ENCODE data around the gene C11orf68. TPM values are rescaled to one million over a fixed set of nuclear protein-coding genes. Genes with fewer than 3 reads are reported as not detected.
A peak's percentile ranks its signal among the peaks of the same experiment; 100 is the strongest.

The C11orf68 gene
- total and polyA plus RNA-seq, 9 of the 15 experiments (the other 6 are each of a cell fraction or from before 2014, with no cell fraction given) = 3.6 to 35.9 (median 12.8) TPM

DNA sequence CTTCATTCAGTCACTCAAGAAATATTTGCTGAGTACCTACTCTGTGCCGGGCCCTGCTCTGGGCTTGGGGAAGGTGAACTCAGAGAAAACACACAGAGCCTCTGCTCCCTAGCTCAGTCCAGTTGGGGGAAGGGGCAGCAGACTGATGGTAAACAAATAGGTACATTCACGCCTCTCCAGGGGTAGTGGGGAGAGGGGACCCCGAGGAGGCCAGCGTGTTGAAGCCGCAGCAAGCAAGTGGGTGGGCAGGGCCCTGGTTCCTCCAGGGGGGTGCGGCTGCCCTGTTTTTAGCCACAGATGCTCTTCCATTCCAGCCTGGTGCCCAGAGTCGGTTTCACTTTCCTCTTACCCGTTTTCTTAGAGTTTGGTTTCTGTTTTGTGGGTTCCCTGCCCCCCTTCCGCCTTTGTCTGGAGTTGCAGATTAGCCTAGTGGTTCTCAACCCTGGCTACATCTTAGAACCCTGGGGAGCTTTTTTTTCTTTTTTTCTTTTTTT, 9.1 kb upstream of the C11orf68 start (continued):
- TF ChIP-seq CBFA2T2 (conservative IDR thresholded peaks at IDR 0.05) = 0 out of 2 replicates have a peak, but pooled peaks have one; percentile 16
- no peak for TF ChIP-seq GATA2 (CRISPR knock-in tag; IDR thresholded peaks at IDR 0.05)
- TF ChIP-seq ID3 (CRISPR knock-in tag; IDR thresholded peaks at IDR 0.05) = no peak
- TF ChIP-seq ID3 (tag; IDR thresholded peaks at IDR 0.05) = no peak
- no peak for TF ChIP-seq ZFP30 (CRISPR knock-in tag; IDR thresholded peaks at IDR 0.05; ENCODE audit: borderline replicate concordance)
- TF ChIP-seq, protein P1, sequence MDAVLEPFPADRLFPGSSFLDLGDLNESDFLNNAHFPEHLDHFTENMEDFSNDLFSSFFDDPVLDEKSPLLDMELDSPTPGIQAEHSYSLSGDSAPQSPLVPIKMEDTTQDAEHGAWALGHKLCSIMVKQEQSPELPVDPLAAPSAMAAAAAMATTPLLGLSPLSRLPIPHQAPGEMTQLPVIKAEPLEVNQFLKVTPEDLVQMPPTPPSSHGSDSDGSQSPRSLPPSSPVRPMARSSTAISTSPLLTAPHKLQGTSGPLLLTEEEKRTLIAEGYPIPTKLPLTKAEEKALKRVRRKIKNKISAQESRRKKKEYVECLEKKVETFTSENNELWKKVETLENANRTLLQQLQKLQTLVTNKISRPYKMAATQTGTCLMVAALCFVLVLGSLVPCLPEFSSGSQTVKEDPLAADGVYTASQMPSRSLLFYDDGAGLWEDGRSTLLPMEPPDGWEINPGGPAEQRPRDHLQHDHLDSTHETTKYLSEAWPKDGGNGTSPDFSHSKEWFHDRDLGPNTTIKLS (IDR thresholded peaks at IDR 0.05; ENCODE audit: borderline replicate concordance, low read depth) = no peak
- peak; percentile 46 for TF ChIP-seq CBFA2T3 (IDR thresholded peaks at IDR 0.05)
- no peak for TF ChIP-seq ZNF253 (CRISPR knock-in tag; conservative IDR thresholded peaks at IDR 0.05)
- TF ChIP-seq, protein P2, sequence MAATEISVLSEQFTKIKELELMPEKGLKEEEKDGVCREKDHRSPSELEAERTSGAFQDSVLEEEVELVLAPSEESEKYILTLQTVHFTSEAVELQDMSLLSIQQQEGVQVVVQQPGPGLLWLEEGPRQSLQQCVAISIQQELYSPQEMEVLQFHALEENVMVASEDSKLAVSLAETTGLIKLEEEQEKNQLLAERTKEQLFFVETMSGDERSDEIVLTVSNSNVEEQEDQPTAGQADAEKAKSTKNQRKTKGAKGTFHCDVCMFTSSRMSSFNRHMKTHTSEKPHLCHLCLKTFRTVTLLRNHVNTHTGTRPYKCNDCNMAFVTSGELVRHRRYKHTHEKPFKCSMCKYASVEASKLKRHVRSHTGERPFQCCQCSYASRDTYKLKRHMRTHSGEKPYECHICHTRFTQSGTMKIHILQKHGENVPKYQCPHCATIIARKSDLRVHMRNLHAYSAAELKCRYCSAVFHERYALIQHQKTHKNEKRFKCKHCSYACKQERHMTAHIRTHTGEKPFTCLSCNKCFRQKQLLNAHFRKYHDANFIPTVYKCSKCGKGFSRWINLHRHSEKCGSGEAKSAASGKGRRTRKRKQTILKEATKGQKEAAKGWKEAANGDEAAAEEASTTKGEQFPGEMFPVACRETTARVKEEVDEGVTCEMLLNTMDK (IDR thresholded peaks at IDR 0.05; ENCODE audit: borderline replicate concordance, insufficient read depth, low read depth, low read length, poor library complexity, severe bottlenecking) = no peak
- 0 out of 2 replicates have a peak, but pooled peaks have one; percentile 68 for TF ChIP-seq ERF (CRISPR knock-in tag; IDR thresholded peaks at IDR 0.05)
- TF ChIP-seq ZNF239 (CRISPR knock-in tag; IDR thresholded peaks at IDR 0.05) = no peak; the same call in 1 of the 2 replicates
- 0 out of 2 replicates have a peak, but pooled peaks have one; percentile 24 for TF ChIP-seq NCOR1 (IDR thresholded peaks at IDR 0.05)
- no peak for TF ChIP-seq ZNF584 (CRISPR knock-in tag; IDR thresholded peaks at IDR 0.05; ENCODE audit: low read depth)
- TF ChIP-seq CXXC5 (CRISPR knock-in tag; IDR thresholded peaks at IDR 0.05) = no peak
- TF ChIP-seq, protein P3, sequence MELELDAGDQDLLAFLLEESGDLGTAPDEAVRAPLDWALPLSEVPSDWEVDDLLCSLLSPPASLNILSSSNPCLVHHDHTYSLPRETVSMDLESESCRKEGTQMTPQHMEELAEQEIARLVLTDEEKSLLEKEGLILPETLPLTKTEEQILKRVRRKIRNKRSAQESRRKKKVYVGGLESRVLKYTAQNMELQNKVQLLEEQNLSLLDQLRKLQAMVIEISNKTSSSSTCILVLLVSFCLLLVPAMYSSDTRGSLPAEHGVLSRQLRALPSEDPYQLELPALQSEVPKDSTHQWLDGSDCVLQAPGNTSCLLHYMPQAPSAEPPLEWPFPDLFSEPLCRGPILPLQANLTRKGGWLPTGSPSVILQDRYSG (tag; conservative IDR thresholded peaks at IDR 0.05; ENCODE audit: low read depth) = peak; percentile 43; the same call in 1 of the 2 replicates
- TF ChIP-seq MCM2 (IDR thresholded peaks at IDR 0.05; ENCODE audit: low read depth) = no peak
- no peak for TF ChIP-seq SMAD4 (CRISPR knock-in tag; conservative IDR thresholded peaks at IDR 0.05)
- peak; percentile 31; the same call in 1 of the 2 replicates for TF ChIP-seq MTA2 (IDR thresholded peaks at IDR 0.05; ENCODE audit: low read depth)
- TF ChIP-seq JUND (IDR thresholded peaks at IDR 0.05; ENCODE audit: borderline replicate concordance, low read depth, low read length) = no peak
- TF ChIP-seq JUND (tag; IDR thresholded peaks at IDR 0.05; ENCODE audit: borderline replicate concordance, low read depth, low read length) = no peak
- TF ChIP-seq CHD1 (IDR thresholded peaks at IDR 0.05; ENCODE audit: low read length) = no peak
- TF ChIP-seq NFRKB (IDR thresholded peaks at IDR 0.05; ENCODE audit: low read depth) = peak; percentile 55; the same call in 1 of the 2 replicates
- TF ChIP-seq ZNF384 (IDR thresholded peaks at IDR 0.05; ENCODE audit: low read depth, low read length) = peak; percentile 74
- TF ChIP-seq MAZ (CRISPR knock-in tag; conservative IDR thresholded peaks at IDR 0.05 in 1 of 2, IDR thresholded peaks at IDR 0.05 in 1 of 2) = peak in 1 of 2 experiments; percentile 34; a peak in 1 of 4 replicates
- TF ChIP-seq ZNF311 (CRISPR knock-in tag; IDR thresholded peaks at IDR 0.05) = no peak
